GM12874 (cell line): ENCODE data around the gene CABP2.
A peak's percentile ranks its signal among the peaks of the same experiment; 100 is the strongest.

Experiments used
- TF ChIP-seq, protein P1 (sequence below): IDR thresholded peaks from 2 replicates; pipeline ENCODE4 v1.5.1; 2011; ENCODE audit warnings: low read depth, mild to moderate bottlenecking, control low read depth, low read length, moderate library complexity; ENCODE audit not compliant: insufficient read depth

Gene CABP2

DNA sequence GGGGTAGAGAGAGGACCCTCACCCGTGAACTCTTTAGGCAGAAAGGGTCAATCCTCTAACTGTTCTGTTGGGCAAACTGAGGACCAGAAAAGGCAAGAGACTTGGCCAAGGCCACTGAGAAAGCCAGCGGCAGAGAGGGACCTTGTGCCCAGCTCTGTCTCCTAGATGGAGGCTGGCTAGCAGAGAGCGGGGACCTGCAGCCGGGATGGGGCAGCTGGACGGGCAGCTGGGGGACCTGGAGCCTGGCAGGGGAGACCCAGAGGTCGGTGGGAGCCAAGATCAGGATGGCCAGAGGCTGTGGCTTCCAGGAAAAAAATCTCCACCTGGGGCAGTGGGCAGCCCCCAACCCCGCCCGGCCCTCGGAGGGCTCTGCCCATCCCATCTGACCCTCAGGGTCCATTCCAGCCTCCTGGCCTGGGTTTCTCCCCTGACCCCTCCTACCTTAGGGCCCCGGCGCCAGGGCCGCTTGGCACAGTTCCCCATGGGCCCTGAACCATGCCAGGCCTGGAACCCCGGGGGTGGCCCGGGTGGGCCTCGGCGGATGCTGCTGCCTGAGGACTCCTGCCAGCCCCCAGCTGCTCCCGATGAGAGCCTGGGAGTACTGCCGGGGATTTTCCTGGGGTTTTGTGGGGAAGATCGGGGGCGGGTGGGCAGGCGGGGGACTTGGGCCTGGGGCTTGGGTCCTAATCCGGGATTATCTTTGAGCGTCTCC is at the start of gene CABP2:
TSS of gene CABP2 (minus strand) at position 603 of the 712 bp plus-strand sequence. CDS start at position 483, 120 bp downstream.
- TF ChIP-seq, protein P1, sequence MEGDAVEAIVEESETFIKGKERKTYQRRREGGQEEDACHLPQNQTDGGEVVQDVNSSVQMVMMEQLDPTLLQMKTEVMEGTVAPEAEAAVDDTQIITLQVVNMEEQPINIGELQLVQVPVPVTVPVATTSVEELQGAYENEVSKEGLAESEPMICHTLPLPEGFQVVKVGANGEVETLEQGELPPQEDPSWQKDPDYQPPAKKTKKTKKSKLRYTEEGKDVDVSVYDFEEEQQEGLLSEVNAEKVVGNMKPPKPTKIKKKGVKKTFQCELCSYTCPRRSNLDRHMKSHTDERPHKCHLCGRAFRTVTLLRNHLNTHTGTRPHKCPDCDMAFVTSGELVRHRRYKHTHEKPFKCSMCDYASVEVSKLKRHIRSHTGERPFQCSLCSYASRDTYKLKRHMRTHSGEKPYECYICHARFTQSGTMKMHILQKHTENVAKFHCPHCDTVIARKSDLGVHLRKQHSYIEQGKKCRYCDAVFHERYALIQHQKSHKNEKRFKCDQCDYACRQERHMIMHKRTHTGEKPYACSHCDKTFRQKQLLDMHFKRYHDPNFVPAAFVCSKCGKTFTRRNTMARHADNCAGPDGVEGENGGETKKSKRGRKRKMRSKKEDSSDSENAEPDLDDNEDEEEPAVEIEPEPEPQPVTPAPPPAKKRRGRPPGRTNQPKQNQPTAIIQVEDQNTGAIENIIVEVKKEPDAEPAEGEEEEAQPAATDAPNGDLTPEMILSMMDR = no peak

DNA sequence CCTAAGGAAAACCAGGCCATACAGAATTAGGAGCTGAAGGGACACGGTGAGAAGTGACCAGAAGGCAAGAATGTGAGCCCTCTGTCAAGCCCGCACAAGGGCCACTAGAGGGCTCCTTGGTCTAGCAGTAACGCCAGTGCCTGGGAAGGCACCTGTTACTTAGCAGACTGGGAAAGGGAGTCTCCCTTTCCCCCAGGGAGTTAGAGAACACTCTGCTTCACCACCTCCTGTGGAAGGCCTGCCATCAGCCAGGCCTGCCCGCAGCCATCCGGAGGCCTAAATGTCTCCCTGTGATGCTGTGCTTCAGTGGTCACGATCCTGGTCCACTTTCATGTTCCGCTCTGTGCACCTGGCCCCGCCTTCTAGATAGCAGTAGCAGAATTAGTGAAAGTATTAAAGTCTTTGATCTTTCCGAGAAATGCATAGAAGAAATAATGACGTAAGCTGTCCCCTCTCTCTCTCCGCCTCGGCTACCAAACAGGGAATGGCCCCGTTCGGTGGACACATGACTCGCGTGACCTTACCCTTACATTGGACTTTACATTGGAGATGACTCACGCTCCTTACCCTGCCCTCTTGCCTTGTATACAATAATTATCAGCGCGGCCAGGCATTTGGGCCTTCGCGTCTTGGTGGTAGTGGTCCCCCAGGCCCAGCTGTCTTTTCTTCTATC is 49.6 kb upstream of the CABP2 start:
- TF ChIP-seq, protein P1 = peak; percentile 79

DNA sequence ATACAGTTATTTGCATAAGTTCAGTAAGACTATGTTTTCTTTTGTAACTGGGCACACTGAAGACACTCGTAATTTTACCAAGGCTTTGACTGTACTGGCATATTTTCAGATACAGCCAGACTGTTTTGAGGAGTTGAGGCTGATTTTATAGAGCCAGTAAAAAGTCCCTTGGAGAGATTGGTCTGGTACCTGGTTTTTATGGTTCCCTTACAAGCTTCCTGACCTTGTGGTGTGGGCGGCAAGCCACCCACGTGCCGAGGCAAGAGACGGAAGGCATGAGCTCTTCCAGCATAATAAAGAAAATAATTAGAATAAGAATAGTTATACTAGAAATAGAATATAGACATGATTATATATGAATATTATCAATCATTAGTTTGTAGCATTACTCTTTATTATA is 49.1 kb upstream of the CABP2 start:
- TF ChIP-seq, protein P1 = no peak

DNA sequence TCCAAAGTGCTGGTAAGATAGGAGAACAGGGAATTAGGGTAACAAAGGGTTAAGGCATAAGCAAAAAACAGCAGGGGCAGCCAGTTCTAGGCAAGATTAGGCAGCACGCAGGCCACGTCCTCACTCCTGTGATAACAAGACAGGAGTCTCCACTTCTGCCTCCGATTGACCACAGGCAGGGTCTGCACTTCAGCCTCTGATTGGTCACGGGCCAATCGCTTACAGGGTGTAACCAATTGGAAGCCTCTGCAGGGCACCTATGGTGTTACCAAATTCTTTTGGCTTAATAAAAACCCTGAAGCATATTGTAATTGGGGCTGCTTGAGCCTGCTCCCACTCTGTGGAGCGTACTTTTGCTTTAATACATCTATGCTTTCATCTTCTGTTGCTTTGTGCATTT is 48.2 kb upstream of the CABP2 start:
- TF ChIP-seq, protein P1 = no peak

- TF ChIP-seq, protein P1 = no peak
Observed at GRCh38 chr11:67564230-67564629, 41.0 kb upstream of the CABP2 start.

- TF ChIP-seq, protein P1 = no peak
Observed at GRCh38 chr11:67562963-67563704, 39.9 kb upstream of the CABP2 start.

DNA sequence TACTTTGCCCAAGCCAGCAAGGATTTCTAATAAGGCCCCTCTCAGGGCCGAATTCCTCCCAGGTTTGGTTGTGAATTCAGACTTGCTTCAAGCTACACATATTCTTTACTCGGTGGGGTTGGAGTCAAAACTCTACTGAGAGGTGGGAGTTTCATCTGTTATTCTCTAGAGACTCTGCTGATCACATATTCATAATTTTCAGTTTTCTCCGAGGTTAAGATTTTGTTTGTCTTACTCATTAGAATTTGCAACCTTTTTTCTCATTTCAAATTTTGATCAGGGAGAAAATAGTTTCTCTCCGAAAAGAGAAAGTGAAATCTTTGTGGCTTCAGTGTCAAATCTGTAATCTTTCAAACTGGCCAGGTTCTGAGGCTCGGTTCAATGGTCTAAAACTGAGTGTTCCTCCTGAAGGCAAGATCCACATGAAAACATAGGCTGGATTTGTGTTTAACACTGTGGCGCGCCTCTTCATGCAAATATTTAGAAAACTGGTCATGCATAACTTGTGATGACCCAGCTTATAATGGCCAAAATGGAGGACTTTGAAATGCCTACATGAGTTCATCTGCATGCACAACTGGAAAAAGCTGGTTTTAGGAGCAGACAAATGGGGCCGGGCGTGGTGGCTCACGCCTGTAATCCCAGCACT is 38.8 kb upstream of the CABP2 start:
- TF ChIP-seq, protein P1 = no peak
